SW480 (cell line): Measurements from ENCODE around the gene EML6.

Experiments
- DNase-seq: peaks from one replicate; pipeline ENCODE4 v3.0.0-alpha.2; 2016; ENCODE audit warnings: low spot score

EML6 gene

GRCh38 chr2:54912893-54913292, 189.4 kb downstream of the EML6 start:
- DNase-seq: no peak

GRCh38 chr2:54914637-54915036, 191.2 kb downstream of the EML6 start:
- DNase-seq: no peak

- DNase-seq: no peak
Observed at GRCh38 chr2:54915101-54915500, 191.6 kb downstream of the EML6 start.

GRCh38 chr2:54916637-54917036, 193.2 kb downstream of the EML6 start:
- DNase-seq: no peak

GRCh38 chr2:54918647-54919280, 195.3 kb downstream of the EML6 start:
- DNase-seq: no peak

GRCh38 chr2:54920660-54921059, 197.2 kb downstream of the EML6 start:
- no peak for DNase-seq

- DNase-seq: no peak
Observed at GRCh38 chr2:54924121-54924520, 200.7 kb downstream of the EML6 start.

GRCh38 chr2:54925022-54925421, 201.6 kb downstream of the EML6 start:
- DNase-seq: no peak

- no peak for DNase-seq
Observed at GRCh38 chr2:54927085-54927750, 203.8 kb downstream of the EML6 start.

GRCh38 chr2:54927751-54928615, 204.5 kb downstream of the EML6 start:
- no peak for DNase-seq

- DNase-seq: no peak
Observed at GRCh38 chr2:54928719-54929118, 205.3 kb downstream of the EML6 start.

GRCh38 chr2:54931473-54931872, 208.0 kb downstream of the EML6 start:
- no peak for DNase-seq

- DNase-seq: no peak
Observed at GRCh38 chr2:54935389-54935788, 211.9 kb downstream of the EML6 start.

- DNase-seq: no peak
Observed at GRCh38 chr2:54936766-54937165, 213.3 kb downstream of the EML6 start.

- no peak for DNase-seq
Observed at GRCh38 chr2:54939446-54940118, 216.1 kb downstream of the EML6 start.

- DNase-seq: no peak
Observed at GRCh38 chr2:54940723-54941122, 217.3 kb downstream of the EML6 start.

- DNase-seq: no peak
Observed at GRCh38 chr2:54941248-54941984, 218.0 kb downstream of the EML6 start.

- peak; percentile 69 for DNase-seq
Observed at GRCh38 chr2:54942373-54942772, 218.9 kb downstream of the EML6 start.

GRCh38 chr2:54944724-54945326, 221.4 kb downstream of the EML6 start:
- DNase-seq: no peak

- DNase-seq: no peak
Observed at GRCh38 chr2:54945391-54946219, 222.1 kb downstream of the EML6 start.
